Stimulated activated memory B cell treated with anti-CD40 and anti-IgM and Interleukin-4, amounts not matched to agents 10 μg/mL and 1 μg/mL and 100 μg/mL, for 72 hours (primary cell): Measurements from ENCODE around the gene GALNT13.

Experiments used
- ATAC-seq: fragments of 150-1000 bp; cut with Tn5 transposase; 2 replicates; pipeline ENCODE4 v1.10.0; 2021
- H3K27ac Mint-ChIP-seq: one replicate; pipeline ENCODE4 v1.8.0; 2022; ENCODE audit warnings: mild to moderate bottlenecking, mixed read lengths
- H3K27me3 Mint-ChIP-seq: one replicate; pipeline ENCODE4 v1.8.0; 2022; ENCODE audit warnings: mixed read lengths
- H3K36me3 Mint-ChIP-seq: one replicate; pipeline ENCODE4 v1.8.0; 2022; ENCODE audit warnings: mixed read lengths
- H3K4me1 Mint-ChIP-seq: one replicate; pipeline ENCODE4 v1.8.0; 2022; ENCODE audit warnings: mixed read lengths
- H3K4me3 Mint-ChIP-seq: one replicate; pipeline ENCODE4 v1.8.0; 2022; ENCODE audit warnings: mild to moderate bottlenecking, moderate library complexity, mixed read lengths
- H3K9me3 Mint-ChIP-seq: one replicate; pipeline ENCODE4 v1.8.0; 2022; ENCODE audit warnings: mixed read lengths

GALNT13 gene

GRCh38 chr2:154203206-154203605 lies 331.5 kb downstream of the GALNT13 start:
- H3K27ac Mint-ChIP-seq = no peak overlapping the region
- H3K4me1 Mint-ChIP-seq = no peaks in the 10 kb centered on the region
- H3K4me3 Mint-ChIP-seq = no peak overlapping the region
- no peak for ATAC-seq
- H3K27me3 Mint-ChIP-seq = no peaks in the 10 kb centered on the region
- H3K36me3 Mint-ChIP-seq = no peaks in the 10 kb centered on the region
- H3K9me3 Mint-ChIP-seq = peaks cover 7% of the 10 kb centered on the region

GRCh38 chr2:154203902-154204301 lies 332.2 kb downstream of the GALNT13 start:
- ATAC-seq = no peak
- no peak overlapping the region for H3K4me3 Mint-ChIP-seq
- H3K27me3 Mint-ChIP-seq = no peaks in the 10 kb centered on the region
- H3K9me3 Mint-ChIP-seq = peaks cover 7% of the 10 kb centered on the region
- H3K4me1 Mint-ChIP-seq = no peaks in the 10 kb centered on the region
- H3K27ac Mint-ChIP-seq = no peak overlapping the region
- no peaks in the 10 kb centered on the region for H3K36me3 Mint-ChIP-seq

- no peak overlapping the region for H3K27ac Mint-ChIP-seq
- no peaks in the 10 kb centered on the region for H3K36me3 Mint-ChIP-seq
- no peaks in the 10 kb centered on the region for H3K27me3 Mint-ChIP-seq
- no peak for ATAC-seq
- peaks cover 11% of the 10 kb centered on the region for H3K9me3 Mint-ChIP-seq
- no peak overlapping the region for H3K4me3 Mint-ChIP-seq
- no peaks in the 10 kb centered on the region for H3K4me1 Mint-ChIP-seq
These were observed 335.7 kb downstream of the GALNT13 start for GRCh38 chr2:154207288-154208047.

- no peak overlapping the region for H3K4me3 Mint-ChIP-seq
- H3K27me3 Mint-ChIP-seq = no peaks in the 10 kb centered on the region
- H3K9me3 Mint-ChIP-seq = peaks cover 3% of the 10 kb centered on the region
- H3K36me3 Mint-ChIP-seq = no peaks in the 10 kb centered on the region
- no peak overlapping the region for H3K27ac Mint-ChIP-seq
- no peak for ATAC-seq
- no peaks in the 10 kb centered on the region for H3K4me1 Mint-ChIP-seq
These were observed 352.0 kb downstream of the GALNT13 start for GRCh38 chr2:154223726-154224125.

GRCh38 chr2:154226931-154227330 lies 355.2 kb downstream of the GALNT13 start:
- no peaks in the 10 kb centered on the region for H3K4me1 Mint-ChIP-seq
- ATAC-seq = no peak
- H3K27me3 Mint-ChIP-seq = no peaks in the 10 kb centered on the region
- no peak overlapping the region for H3K4me3 Mint-ChIP-seq
- peaks cover 3% of the 10 kb centered on the region for H3K9me3 Mint-ChIP-seq
- no peaks in the 10 kb centered on the region for H3K36me3 Mint-ChIP-seq
- no peak overlapping the region for H3K27ac Mint-ChIP-seq

GRCh38 chr2:154228566-154229280 lies 357.0 kb downstream of the GALNT13 start:
- Mint-ChIP-seq H3K27ac (no peak overlapping the region), H3K9me3 (peaks cover 3% of the 10 kb centered on the region), H3K27me3 (no peaks in the 10 kb centered on the region), H3K36me3 (no peaks in the 10 kb centered on the region), H3K4me1 (no peaks in the 10 kb centered on the region), H3K4me3 (no peak overlapping the region)
- no peak for ATAC-seq

- H3K4me1 Mint-ChIP-seq = no peaks in the 10 kb centered on the region
- no peak overlapping the region for H3K4me3 Mint-ChIP-seq
- H3K27ac Mint-ChIP-seq = no peak overlapping the region
- no peaks in the 10 kb centered on the region for H3K27me3 Mint-ChIP-seq
- H3K9me3 Mint-ChIP-seq = peaks cover 4% of the 10 kb centered on the region
- no peaks in the 10 kb centered on the region for H3K36me3 Mint-ChIP-seq
- no peak for ATAC-seq
These were observed 358.2 kb downstream of the GALNT13 start for GRCh38 chr2:154229966-154230365.

GRCh38 chr2:154231021-154231420 lies 359.3 kb downstream of the GALNT13 start:
- Mint-ChIP-seq H3K4me3 (no peak overlapping the region), H3K4me1 (no peaks in the 10 kb centered on the region), H3K27ac (no peak overlapping the region), H3K9me3 (peaks cover 5% of the 10 kb centered on the region), H3K36me3 (no peaks in the 10 kb centered on the region), H3K27me3 (no peaks in the 10 kb centered on the region)
- ATAC-seq = no peak

- peaks cover 5% of the 10 kb centered on the region for H3K9me3 Mint-ChIP-seq
These were observed 361.5 kb downstream of the GALNT13 start for GRCh38 chr2:154233231-154233630.

GRCh38 chr2:154238252-154238651 lies 366.5 kb downstream of the GALNT13 start:
- Mint-ChIP-seq H3K27me3 (no peaks in the 10 kb centered on the region), H3K36me3 (no peaks in the 10 kb centered on the region), H3K9me3 (peaks cover 3% of the 10 kb centered on the region), H3K4me1 (no peaks in the 10 kb centered on the region), H3K27ac (no peak overlapping the region), H3K4me3 (no peak overlapping the region)
- no peak for ATAC-seq

More at GRCh38 chr2:154233231-154233630, 361.5 kb downstream of the GALNT13 start:
- H3K36me3 Mint-ChIP-seq = no peaks in the 10 kb centered on the region
- no peaks in the 10 kb centered on the region for H3K4me1 Mint-ChIP-seq
- no peak overlapping the region for H3K4me3 Mint-ChIP-seq
- no peak overlapping the region for H3K27ac Mint-ChIP-seq
- H3K27me3 Mint-ChIP-seq = no peaks in the 10 kb centered on the region
- ATAC-seq = no peak

GRCh38 chr2:154240316-154240715 lies 368.6 kb downstream of the GALNT13 start:
- Mint-ChIP-seq H3K36me3 (no peaks in the 10 kb centered on the region), H3K4me3 (no peak overlapping the region), H3K27ac (no peak overlapping the region), H3K4me1 (no peaks in the 10 kb centered on the region), H3K9me3 (no peaks in the 10 kb centered on the region), H3K27me3 (no peaks in the 10 kb centered on the region)
- no peak for ATAC-seq

- Mint-ChIP-seq H3K4me1 (no peaks in the 10 kb centered on the region), H3K4me3 (no peak overlapping the region), H3K27ac (no peak overlapping the region), H3K27me3 (no peaks in the 10 kb centered on the region), H3K9me3 (no peaks in the 10 kb centered on the region), H3K36me3 (no peaks in the 10 kb centered on the region)
- peak; percentile 34 for ATAC-seq
These were observed 369.2 kb downstream of the GALNT13 start for GRCh38 chr2:154240921-154241379.

- Mint-ChIP-seq H3K4me1 (no peaks in the 10 kb centered on the region), H3K27ac (no peak overlapping the region), H3K27me3 (no peaks in the 10 kb centered on the region), H3K4me3 (no peak overlapping the region), H3K36me3 (no peaks in the 10 kb centered on the region), H3K9me3 (no peaks in the 10 kb centered on the region)
- ATAC-seq = no peak
These were observed 371.0 kb downstream of the GALNT13 start for GRCh38 chr2:154242687-154243086.

- no peak overlapping the region for H3K4me3 Mint-ChIP-seq
- H3K36me3 Mint-ChIP-seq = no peaks in the 10 kb centered on the region
- no peaks in the 10 kb centered on the region for H3K4me1 Mint-ChIP-seq
- H3K9me3 Mint-ChIP-seq = no peaks in the 10 kb centered on the region
- H3K27me3 Mint-ChIP-seq = no peaks in the 10 kb centered on the region
- H3K27ac Mint-ChIP-seq = no peak overlapping the region
- ATAC-seq = no peak
These were observed 372.0 kb downstream of the GALNT13 start for GRCh38 chr2:154243685-154244084.

GRCh38 chr2:154244932-154245331 lies 373.2 kb downstream of the GALNT13 start:
- Mint-ChIP-seq H3K27ac (no peak overlapping the region), H3K9me3 (no peaks in the 10 kb centered on the region), H3K4me3 (no peak overlapping the region), H3K27me3 (no peaks in the 10 kb centered on the region), H3K4me1 (no peaks in the 10 kb centered on the region), H3K36me3 (no peaks in the 10 kb centered on the region)
- ATAC-seq = no peak

- no peak overlapping the region for H3K27ac Mint-ChIP-seq
- no peak overlapping the region for H3K4me3 Mint-ChIP-seq
- no peaks in the 10 kb centered on the region for H3K27me3 Mint-ChIP-seq
- H3K4me1 Mint-ChIP-seq = no peaks in the 10 kb centered on the region
- H3K36me3 Mint-ChIP-seq = no peaks in the 10 kb centered on the region
- H3K9me3 Mint-ChIP-seq = no peaks in the 10 kb centered on the region
- ATAC-seq = no peak
These were observed 375.8 kb downstream of the GALNT13 start for GRCh38 chr2:154247503-154247902.
